NB4 (cell line): ENCODE data around the gene KAZN.
"Not testable (repeated sequence)": the region's sequence is repeated elsewhere in the genome, so short reads cannot be mapped to it uniquely, and the experiment has no call there.

Experiments used
- DNase-seq: peaks from one replicate; pipeline ENCODE4 v3.0.0; 2010; ENCODE audit warnings: low read depth
- H3K4me3 ChIP-seq: one replicate; pipeline ENCODE4 v1.5.1; 2011; ENCODE audit warnings: mild to moderate bottlenecking, low read depth, low read length, moderate library complexity
- CTCF ChIP-seq: IDR thresholded peaks from one replicate; pipeline ENCODE4 v1.5.1; 2012; ENCODE audit warnings: low read depth, low read length
- MAX ChIP-seq: IDR thresholded peaks from 2 replicates; pipeline ENCODE4 v1.6.1; 2011; ENCODE audit warnings: low read depth, low read length
- MYC ChIP-seq: IDR thresholded peaks from 2 replicates; pipeline ENCODE4 v1.6.1; 2011; ENCODE audit warnings: low read depth, low read length
- POLR2A ChIP-seq: IDR thresholded peaks from 2 replicates; pipeline ENCODE4 v1.6.1; 2011; ENCODE audit warnings: mild to moderate bottlenecking; ENCODE audit not compliant: insufficient read length; ENCODE audit errors: extremely low read depth

The KAZN gene

GRCh38 chr1:14577261-14577660, 21.2 kb upstream of the KAZN start:
- H3K4me3 ChIP-seq, result no peak overlapping the region
- DNase-seq, result no peak
- TF ChIP-seq MYC, result no peak
- no peak for TF ChIP-seq POLR2A
- no peak for TF ChIP-seq MAX
- TF ChIP-seq CTCF, result no peak

- TF ChIP-seq MAX (no peak), MYC (no peak), CTCF (no peak), POLR2A (no peak)
- no peak overlapping the region for H3K4me3 ChIP-seq
- DNase-seq, result no peak
Measured at GRCh38 chr1:14578156-14578555, 20.3 kb upstream of the KAZN start.

GRCh38 chr1:14580295-14580694, 18.2 kb upstream of the KAZN start:
- not testable (repeated sequence) for DNase-seq, H3K4me3 ChIP-seq

- TF ChIP-seq MYC (no peak), POLR2A (no peak), CTCF (no peak), MAX (no peak)
- H3K4me3 ChIP-seq, result no peak overlapping the region
- no peak for DNase-seq
Measured at GRCh38 chr1:14580986-14581385, 17.5 kb upstream of the KAZN start.

GRCh38 chr1:14583788-14584187, 14.7 kb upstream of the KAZN start:
- TF ChIP-seq POLR2A, result no peak
- TF ChIP-seq CTCF, result no peak
- TF ChIP-seq MYC, result no peak
- no peak for TF ChIP-seq MAX
- no peak for DNase-seq

GRCh38 chr1:14585728-14586127, 12.8 kb upstream of the KAZN start:
- no peak for DNase-seq
- no peak overlapping the region for H3K4me3 ChIP-seq
- TF ChIP-seq MAX (no peak), MYC (no peak), CTCF (no peak), POLR2A (no peak)

More at GRCh38 chr1:14583788-14584187, 14.7 kb upstream of the KAZN start:
- no peak overlapping the region for H3K4me3 ChIP-seq
